Transverse colon (tissue), 3 donors: ENCODE data around the gene LAPTM4A.

Experiments used
- CTCF ChIP-seq, 5 experiments: fragments of 200-600 bp in 3 of 5; fragments of 450-650 bp in 2 of 5; sonication (generic) in 3 of 5; IDR thresholded peaks; 1 replicate in 2 of 5; 2 replicates in 3 of 5; pipeline ENCODE4 v1.5.1; 2016 to 2017; ENCODE audit warnings: antibody characterized with exemption in 5 of 5, inconsistent platforms in 3 of 5, mild to moderate bottlenecking in 2 of 5, moderate library complexity in 1 of 5
- POLR2A ChIP-seq: fragments of 450-650 bp; IDR thresholded peaks from one replicate; pipeline ENCODE4 v1.6.1; 2016; ENCODE audit warnings: antibody characterized with exemption, mild to moderate bottlenecking, moderate library complexity

GRCh38 chr2:20027705-20028434 lies 23.6 kb downstream of the LAPTM4A start:
- TF ChIP-seq CTCF (IDR thresholded peaks at IDR 0.05) (no peak), POLR2A (no peak)
